ENCODE data around the gene RAD51B. TPM values are rescaled to one million over a fixed set of nuclear protein-coding genes. Genes with fewer than 3 reads are reported as not detected.

Gene RAD51B
- total RNA-seq, 1 experiment from 2014 or later: 8.5 TPM

- peak overlapping the region; percentile 29; the same call in 1 of the 2 replicates for H3K27ac ChIP-seq (ENCODE audit: low read length)
- H3K4me1 ChIP-seq (ENCODE audit: control insufficient read depth, insufficient read depth, low read length): peaks cover 8% of the 10 kb centered on the region
- ATAC-seq (no peak), DNase-seq (ENCODE audit: low read depth, low spot score) (no peak)
- TF ChIP-seq REST (IDR thresholded peaks at IDR 0.05; ENCODE audit: insufficient read depth in 1 of 2, low read depth in 2 of 2, low read length in 1 of 2): no peak
- TF ChIP-seq CTCF (IDR thresholded peaks at IDR 0.05): no peak
- no peak for TF ChIP-seq POLR2AphosphoS5 (IDR thresholded peaks at IDR 0.05; ENCODE audit: low read depth, low read length)
- TF ChIP-seq SIN3A (IDR thresholded peaks at IDR 0.05; ENCODE audit: borderline replicate concordance, insufficient read depth, low read depth, low read length): no peak
- no peak for TF ChIP-seq TCF7L2 (IDR thresholded peaks at IDR 0.05; ENCODE audit: low read depth, low read length)
- H3K36me3 ChIP-seq (ENCODE audit: control insufficient read depth, insufficient read depth, low read length): no peaks in the 10 kb centered on the region
- no peak overlapping the region for H3K4me3 ChIP-seq (ENCODE audit: low read depth in 2 of 2, low read length in 2 of 2)
- CTCF ChIA-PET: no interaction called here
- BruUV-seq (replicated peaks): no TSS peak
- no peaks in the 10 kb centered on the region for H3K9me3 ChIP-seq (ENCODE audit: control insufficient read depth, insufficient read depth, low read depth, low read length)
- H3K27me3 ChIP-seq (ENCODE audit: control insufficient read depth, insufficient read depth, low read length): no peaks in the 10 kb centered on the region
- intact Hi-C loops (cut with micrococcal nuclease; ENCODE audit: unreplicated experiment): no loop called here
- in situ Hi-C loops (cut with HindIII; ENCODE audit: low pct_unique_long_range_greater_than_20kb, low sequenced_read_pairs): no loop called here
- POLR2A ChIA-PET: no interaction called here
Measured at GRCh38 chr14:68473069-68473468, 653.5 kb downstream of the RAD51B start.

- in situ Hi-C loops (cut with HindIII; ENCODE audit: low pct_unique_long_range_greater_than_20kb, low sequenced_read_pairs): no loop called here
- peaks cover 8% of the 10 kb centered on the region for H3K4me1 ChIP-seq (ENCODE audit: control insufficient read depth, insufficient read depth, low read length)
- CTCF ChIA-PET: no interaction called here
Measured at GRCh38 chr14:68473794-68474193, 654.2 kb downstream of the RAD51B start.

More at GRCh38 chr14:68473794-68474193, 654.2 kb downstream of the RAD51B start:
- H3K27me3 ChIP-seq (ENCODE audit: control insufficient read depth, insufficient read depth, low read length): no peaks in the 10 kb centered on the region
- ATAC-seq: no peak
- no TSS peak for BruUV-seq (replicated peaks)
- intact Hi-C loops (cut with micrococcal nuclease; ENCODE audit: unreplicated experiment): no loop called here
- H3K4me3 ChIP-seq (ENCODE audit: low read depth in 2 of 2, low read length in 2 of 2): no peak overlapping the region
- no peak for TF ChIP-seq SIN3A (IDR thresholded peaks at IDR 0.05; ENCODE audit: borderline replicate concordance, insufficient read depth, low read depth, low read length)
- TF ChIP-seq CTCF (IDR thresholded peaks at IDR 0.05): no peak
- TF ChIP-seq TCF7L2 (IDR thresholded peaks at IDR 0.05; ENCODE audit: low read depth, low read length): no peak
- no peak for TF ChIP-seq POLR2AphosphoS5 (IDR thresholded peaks at IDR 0.05; ENCODE audit: low read depth, low read length)
- no peak for TF ChIP-seq REST (IDR thresholded peaks at IDR 0.05; ENCODE audit: insufficient read depth in 1 of 2, low read depth in 2 of 2, low read length in 1 of 2)
- H3K27ac ChIP-seq (ENCODE audit: low read length): no peak overlapping the region
- no peaks in the 10 kb centered on the region for H3K9me3 ChIP-seq (ENCODE audit: control insufficient read depth, insufficient read depth, low read depth, low read length)
- POLR2A ChIA-PET: no interaction called here
- no peaks in the 10 kb centered on the region for H3K36me3 ChIP-seq (ENCODE audit: control insufficient read depth, insufficient read depth, low read length)
- DNase-seq (ENCODE audit: low read depth, low spot score): no peak
